ENCODE data around the gene ANKDD1B. TPM values are rescaled to one million over a fixed set of nuclear protein-coding genes. Genes with fewer than 3 reads are reported as not detected.

The ANKDD1B gene
- total and polyA plus RNA-seq, 2 experiments from 2014 or later: 0.40 to 0.73 TPM

DNA sequence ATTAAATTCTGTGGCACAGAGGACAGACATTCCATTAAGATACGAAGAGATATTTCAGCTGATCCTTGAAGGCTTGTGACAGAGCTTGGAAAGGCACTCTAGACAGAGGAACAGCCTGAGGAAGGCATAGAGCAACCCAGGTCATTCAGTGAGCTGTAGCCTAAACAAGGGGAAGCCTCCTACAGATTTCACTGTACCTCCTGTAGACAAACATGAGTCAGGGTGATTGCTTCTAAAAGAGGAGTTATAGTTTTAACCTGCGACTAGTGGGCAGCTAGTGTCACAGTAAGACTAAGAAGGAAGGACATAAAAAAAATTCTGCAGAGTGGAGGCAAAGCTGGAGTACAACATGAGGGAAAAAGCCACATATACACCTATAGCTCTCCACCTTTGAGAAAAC is 43.5 kb upstream of the ANKDD1B start:
- Mint-ChIP-seq H3K4me3 (no peak overlapping the region), H3K27ac (peak overlapping the region; percentile 54; the same call in 1 of the 2 replicates), H3K27me3 (ENCODE audit: insufficient read depth, low read depth, poor library complexity) (no peaks in the 10 kb centered on the region), H3K4me1 (peaks cover 2% of the 10 kb centered on the region; the same call in 1 of the 3 replicates), H3K9me3 (peaks cover 18% of the 10 kb centered on the region), H3K36me3 (ENCODE audit: low read depth) (peaks cover 21% of the 10 kb centered on the region; the same call in 2 of the 3 replicates)
- no peak overlapping the region for H2AFZ ChIP-seq
- H4K20me1 ChIP-seq (replicated peaks; ENCODE audit: insufficient read depth): no peaks in the 10 kb centered on the region
- ATAC-seq (peak; percentile 28; the same call in 2 of the 3 replicates), DNase-seq (ENCODE audit: low spot score) (no peak)
- no peaks in the 10 kb centered on the region for H3K36me3 ChIP-seq (ENCODE audit: insufficient read depth)
- H3K79me2 ChIP-seq (replicated peaks; ENCODE audit: insufficient read depth): peaks cover 4% of the 10 kb centered on the region; the same call in 1 of the 2 replicates
- H3F3A ChIP-seq (replicated peaks; ENCODE audit: low read depth): no peaks in the 10 kb centered on the region
- H3K27ac ChIP-seq (ENCODE audit: low read depth): no peak overlapping the region
- no peak for TF ChIP-seq STAT1 (IDR thresholded peaks at IDR 0.05; ENCODE audit: unreplicated experiment)
- H3K4me1 ChIP-seq (ENCODE audit: insufficient read depth): no peaks in the 10 kb centered on the region
- H3K4me2 ChIP-seq: no peak overlapping the region
- no peaks in the 10 kb centered on the region for H3K27me3 ChIP-seq (ENCODE audit: insufficient read depth)
- H3K9me2 ChIP-seq (ENCODE audit: insufficient read depth): 0 out of 2 replicates have a peak, but pooled peaks cover 3% of the 10 kb centered on the region
- H3K4me3 ChIP-seq: no peak overlapping the region

DNA sequence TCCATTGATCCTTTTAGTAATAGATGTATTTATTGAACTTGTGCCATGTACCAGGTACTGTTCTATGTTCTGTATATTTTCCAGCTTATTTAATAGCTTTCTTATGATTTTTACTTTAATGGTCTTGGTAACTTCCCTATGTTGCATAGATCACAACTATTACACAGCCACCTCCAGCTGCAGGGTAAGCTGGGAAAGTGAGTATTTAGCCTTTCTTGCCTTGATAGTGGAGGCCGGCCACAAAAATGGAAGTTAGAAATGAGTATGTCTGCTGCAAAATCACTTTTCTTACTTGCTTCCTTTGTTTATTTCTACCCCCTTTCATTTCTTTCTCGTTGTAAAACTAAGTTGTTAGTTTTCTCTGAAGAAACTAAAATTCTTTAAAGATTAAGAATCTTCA is 43.1 kb upstream of the ANKDD1B start:
- Histone ChIP-seq H3F3A (replicated peaks; ENCODE audit: low read depth) (no peaks in the 10 kb centered on the region), H2AFZ (no peak overlapping the region), H3K4me1 (ENCODE audit: insufficient read depth) (no peaks in the 10 kb centered on the region), H3K27ac (ENCODE audit: low read depth) (no peak overlapping the region), H3K4me2 (no peak overlapping the region), H3K9me2 (ENCODE audit: insufficient read depth) (0 out of 2 replicates have a peak, but pooled peaks cover 3% of the 10 kb centered on the region), H3K79me2 (replicated peaks; ENCODE audit: insufficient read depth) (0 out of 2 replicates have a peak, but pooled peaks cover under 1% of the 10 kb centered on the region), H3K36me3 (ENCODE audit: insufficient read depth) (no peaks in the 10 kb centered on the region), H4K20me1 (replicated peaks; ENCODE audit: insufficient read depth) (no peaks in the 10 kb centered on the region), H3K27me3 (ENCODE audit: insufficient read depth) (no peaks in the 10 kb centered on the region), H3K4me3 (no peak overlapping the region)
- Mint-ChIP-seq H3K4me1 (peaks cover 2% of the 10 kb centered on the region; the same call in 1 of the 3 replicates), H3K27ac (no peak overlapping the region; the same call in 1 of the 2 replicates), H3K9me3 (peaks cover 17% of the 10 kb centered on the region), H3K36me3 (ENCODE audit: low read depth) (peaks cover 17% of the 10 kb centered on the region; the same call in 2 of the 3 replicates), H3K4me3 (no peak overlapping the region), H3K27me3 (ENCODE audit: insufficient read depth, low read depth, poor library complexity) (no peaks in the 10 kb centered on the region)
- ATAC-seq (no peak), DNase-seq (ENCODE audit: low spot score) (no peak)
- TF ChIP-seq EZH2phosphoT487 (IDR thresholded peaks at IDR 0.05; ENCODE audit: unreplicated experiment): no peak
- TF ChIP-seq NANOG (IDR thresholded peaks at IDR 0.05; ENCODE audit: borderline replicate concordance): no peak
- no peak for TF ChIP-seq CTCF (conservative IDR thresholded peaks at IDR 0.05; ENCODE audit: low read depth in 2 of 2)
- TF ChIP-seq, protein P1, sequence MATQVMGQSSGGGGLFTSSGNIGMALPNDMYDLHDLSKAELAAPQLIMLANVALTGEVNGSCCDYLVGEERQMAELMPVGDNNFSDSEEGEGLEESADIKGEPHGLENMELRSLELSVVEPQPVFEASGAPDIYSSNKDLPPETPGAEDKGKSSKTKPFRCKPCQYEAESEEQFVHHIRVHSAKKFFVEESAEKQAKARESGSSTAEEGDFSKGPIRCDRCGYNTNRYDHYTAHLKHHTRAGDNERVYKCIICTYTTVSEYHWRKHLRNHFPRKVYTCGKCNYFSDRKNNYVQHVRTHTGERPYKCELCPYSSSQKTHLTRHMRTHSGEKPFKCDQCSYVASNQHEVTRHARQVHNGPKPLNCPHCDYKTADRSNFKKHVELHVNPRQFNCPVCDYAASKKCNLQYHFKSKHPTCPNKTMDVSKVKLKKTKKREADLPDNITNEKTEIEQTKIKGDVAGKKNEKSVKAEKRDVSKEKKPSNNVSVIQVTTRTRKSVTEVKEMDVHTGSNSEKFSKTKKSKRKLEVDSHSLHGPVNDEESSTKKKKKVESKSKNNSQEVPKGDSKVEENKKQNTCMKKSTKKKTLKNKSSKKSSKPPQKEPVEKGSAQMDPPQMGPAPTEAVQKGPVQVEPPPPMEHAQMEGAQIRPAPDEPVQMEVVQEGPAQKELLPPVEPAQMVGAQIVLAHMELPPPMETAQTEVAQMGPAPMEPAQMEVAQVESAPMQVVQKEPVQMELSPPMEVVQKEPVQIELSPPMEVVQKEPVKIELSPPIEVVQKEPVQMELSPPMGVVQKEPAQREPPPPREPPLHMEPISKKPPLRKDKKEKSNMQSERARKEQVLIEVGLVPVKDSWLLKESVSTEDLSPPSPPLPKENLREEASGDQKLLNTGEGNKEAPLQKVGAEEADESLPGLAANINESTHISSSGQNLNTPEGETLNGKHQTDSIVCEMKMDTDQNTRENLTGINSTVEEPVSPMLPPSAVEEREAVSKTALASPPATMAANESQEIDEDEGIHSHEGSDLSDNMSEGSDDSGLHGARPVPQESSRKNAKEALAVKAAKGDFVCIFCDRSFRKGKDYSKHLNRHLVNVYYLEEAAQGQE (IDR thresholded peaks at IDR 0.05; ENCODE audit: unreplicated experiment): no peak
- no peak for TF ChIP-seq POLR2AphosphoS5 (IDR thresholded peaks at IDR 0.05; ENCODE audit: low read depth)

All from GM23338 (cell line).